Aorta (tissue), 5 donors: ENCODE results near the gene ERC2. TPM values are rescaled to one million over a fixed set of nuclear protein-coding genes. Genes with fewer than 3 reads are reported as not detected.

Experiments
- ATAC-seq: fragments of 200-7000 bp; cut with Tn5 transposase; one replicate; pipeline ENCODE4 v1.9.1; 2022; ENCODE audit warnings: moderate library complexity; ENCODE audit not compliant: low FRiP score
- DNase-seq, 2 donors: peaks; one replicate each; pipeline ENCODE4 v3.0.0-alpha.2; 2020
- H3K27ac ChIP-seq, 2 donors: one replicate each; pipeline ENCODE4 v1.5.1; 2013; ENCODE audit warnings: low read length in 2 of 2, mild to moderate bottlenecking in 2 of 2, moderate library complexity in 2 of 2, control low read depth in 1 of 2, inconsistent platforms in 1 of 2, low read depth in 1 of 2
- H3K27me3 ChIP-seq, 2 donors: one replicate each; pipeline ENCODE4 v1.6.1; 2013; ENCODE audit warnings: control low read depth in 1 of 2, low read length in 1 of 2, mild to moderate bottlenecking in 1 of 2, moderate library complexity in 1 of 2; ENCODE audit not compliant: insufficient read depth in 2 of 2, control insufficient read depth in 1 of 2
- H3K36me3 ChIP-seq, 2 donors: one replicate each; pipeline ENCODE4 v1.6.1; 2013; ENCODE audit warnings: control low read depth in 1 of 2, low read length in 1 of 2, mild to moderate bottlenecking in 1 of 2; ENCODE audit not compliant: insufficient read depth in 2 of 2, control insufficient read depth in 1 of 2
- H3K4me1 ChIP-seq, 2 donors: one replicate each; pipeline ENCODE4 v1.6.1; 2013; ENCODE audit warnings: low read length in 2 of 2, control low read depth in 1 of 2, mild to moderate bottlenecking in 1 of 2, moderate library complexity in 1 of 2; ENCODE audit not compliant: insufficient read depth in 2 of 2, control insufficient read depth in 1 of 2
- H3K4me3 ChIP-seq, 2 donors: one replicate each; pipeline ENCODE4 v1.5.1; 2013; ENCODE audit warnings: low read length in 2 of 2, control low read depth in 1 of 2, mild to moderate bottlenecking in 1 of 2
- H3K9me3 ChIP-seq: one replicate; pipeline ENCODE4 v1.6.1; 2013; ENCODE audit warnings: mild to moderate bottlenecking, low read length; ENCODE audit not compliant: control insufficient read depth
- WGBS, 2 donors: extraction: QIAGEN DNeasy Blood & Tissue Kit; methylation state at CpG; one replicate each; pipeline ENCODE4 v1.1.7; 2013; 5-methylcytosine and 5-hydroxymethylcytosine counted together
- intact Hi-C, 2 donors: fragments of 100-400 bp; cut with DNase I; formaldehyde crosslinking; loops; one replicate each; pipeline versions ENCODE4 v1.14.2 to v1.15.0; 2022
- polyA plus RNA-seq, 2 donors: library from polyadenylated mRNA; stranded (reverse); fragments of 200-250 nt; gene quantifications; one replicate each; pipeline ENCODE4 v1.2.3, GENCODE V29; 2013
- total RNA-seq, 2 donors: library from RNA; stranded (reverse); fragmentation: NEBNext Ultra II Directional; extraction: Animal tissue kit (Norgen Biotek cat#: 25700); gene quantifications; one replicate each; pipeline ENCODE4 v1.2.1, GENCODE V29; 2021
- donor health status: healthy with polysubstance abuse.
- donor health status: Bipolar disorder and iron deficiency.
- donor health status: DM: no; HTN: no; CAD: no.
- donor health status: DM: no; HTN: no; CAD: no.
- donor health status: DM: yes; HTN: yes; CAD: no.

ERC2 gene
- total and polyA plus RNA-seq, 4 donors, result 0.27 to 0.55 TPM; not detected in 2

- 94 to 98% methylated on average over 2 of the region's 2 CpGs for WGBS, 2 donors
- H3K27ac ChIP-seq, result no peak overlapping the region
- no peaks in the 10 kb centered on the region for H3K36me3 ChIP-seq
- H3K27me3 ChIP-seq, result peaks cover 0 to 2% of the 10 kb centered on the region in 2 donors
- H3K9me3 ChIP-seq, result peaks cover under 1% of the 10 kb centered on the region
- ATAC-seq (no peak), DNase-seq (no peak)
- no peaks in the 10 kb centered on the region for H3K4me1 ChIP-seq
- no peak overlapping the region for H3K4me3 ChIP-seq
- intact Hi-C loops, result no loop called here
Observed at GRCh38 chr3:55660642-55661041, 807.6 kb downstream of the ERC2 start.

DNA sequence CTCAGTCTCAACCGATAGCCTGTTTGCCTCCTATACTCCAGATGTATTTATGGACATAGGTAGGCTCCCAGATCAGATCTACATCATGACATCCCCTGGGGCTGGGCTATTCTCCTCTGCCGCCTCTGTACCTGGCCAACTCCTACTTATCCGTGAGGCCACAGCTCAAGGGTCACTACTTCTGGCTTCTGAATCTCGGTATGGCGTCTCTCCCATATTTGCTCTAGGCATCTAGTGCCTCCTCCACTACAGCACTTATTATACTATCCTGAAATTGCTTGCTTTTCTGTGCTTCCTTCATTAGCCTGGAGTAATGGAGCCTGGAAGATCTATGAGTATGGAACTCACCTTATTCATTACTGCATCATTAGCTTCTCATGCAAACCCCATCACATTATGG, 808.6 kb downstream of the ERC2 start:
- intact Hi-C loops, result no loop called here
- H3K4me3 ChIP-seq, result no peak overlapping the region
- H3K27me3 ChIP-seq, result peaks cover 0 to 2% of the 10 kb centered on the region in 2 donors
- ATAC-seq, result no peak
- no peaks in the 10 kb centered on the region for H3K4me1 ChIP-seq
- 83 to 89% methylated on average over 5 of the region's 5 CpGs for WGBS, 2 donors
- no peaks in the 10 kb centered on the region for H3K36me3 ChIP-seq
- no peaks in the 10 kb centered on the region for H3K9me3 ChIP-seq
- DNase-seq, result no peak
- H3K27ac ChIP-seq, result no peak overlapping the region

GRCh38 chr3:55658690-55659562, 809.3 kb downstream of the ERC2 start:
- Histone ChIP-seq H3K4me3 (no peak overlapping the region), H3K36me3 (no peaks in the 10 kb centered on the region), H3K9me3 (no peaks in the 10 kb centered on the region), H3K27ac (no peak overlapping the region), H3K4me1 (no peaks in the 10 kb centered on the region), H3K27me3 (no peaks in the 10 kb centered on the region)
- intact Hi-C loops, result no loop called here
- ATAC-seq (no peak), DNase-seq (no peak)
- 37 to 40% methylated on average over 8 of the region's 8 CpGs for WGBS, 2 donors

DNA sequence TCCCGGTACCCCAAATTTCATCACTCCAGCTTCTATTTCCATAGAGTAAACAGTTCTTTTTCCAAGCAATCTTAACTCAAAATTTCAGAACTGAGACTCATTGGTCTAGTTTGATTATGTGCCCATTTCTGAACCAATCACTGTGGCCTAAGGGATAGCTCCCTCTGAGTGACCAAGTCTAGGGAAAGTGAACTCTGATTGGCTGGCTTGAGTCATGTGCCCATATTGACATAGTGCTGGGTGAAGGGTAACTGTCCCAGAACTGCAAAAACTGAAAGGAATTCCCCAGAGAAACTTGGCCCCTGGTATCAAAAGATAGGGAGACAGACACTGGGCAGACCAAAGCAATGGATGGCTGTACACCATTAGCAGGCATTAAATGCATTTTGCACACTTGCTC, 810.0 kb downstream of the ERC2 start:
- DNase-seq, result no peak
- Histone ChIP-seq H3K27me3 (no peaks in the 10 kb centered on the region), H3K4me1 (no peaks in the 10 kb centered on the region), H3K4me3 (no peak overlapping the region), H3K27ac (no peak overlapping the region), H3K36me3 (no peaks in the 10 kb centered on the region), H3K9me3 (no peaks in the 10 kb centered on the region)
- intact Hi-C loops, result no loop called here
- ATAC-seq, result no peak
- 95 to 97% methylated on average over 1 of the region's 1 CpG for WGBS, 2 donors

GRCh38 chr3:55655544-55655943, 812.7 kb downstream of the ERC2 start:
- Histone ChIP-seq H3K27ac (no peak overlapping the region), H3K9me3 (no peaks in the 10 kb centered on the region), H3K4me1 (no peaks in the 10 kb centered on the region), H3K4me3 (no peak overlapping the region), H3K36me3 (no peaks in the 10 kb centered on the region), H3K27me3 (no peaks in the 10 kb centered on the region)
- whole genome bisulfite sequencing, 2 donors, result 92 to 97% methylated on average over 1 of the region's 1 CpG
- intact Hi-C loops, result no loop called here
- DNase-seq (no peak), ATAC-seq (no peak)

- 78 to 88% methylated on average over 7 of the region's 7 CpGs for WGBS, 2 donors
Observed at GRCh38 chr3:55654123-55654760, 814.0 kb downstream of the ERC2 start.

GRCh38 chr3:55651011-55651410, 817.3 kb downstream of the ERC2 start:
- 92 to 93% methylated on average over 3 of the region's 3 CpGs for WGBS, 2 donors
- H3K9me3 ChIP-seq, result no peaks in the 10 kb centered on the region

More at GRCh38 chr3:55654123-55654760, 814.0 kb downstream of the ERC2 start:
- H3K27ac ChIP-seq, result no peak overlapping the region
- no peaks in the 10 kb centered on the region for H3K36me3 ChIP-seq
- ATAC-seq, result no peak
- no peak for DNase-seq
- H3K27me3 ChIP-seq, result no peaks in the 10 kb centered on the region
- intact Hi-C loops, result no loop called here
- no peak overlapping the region for H3K4me3 ChIP-seq
- no peaks in the 10 kb centered on the region for H3K9me3 ChIP-seq
- no peaks in the 10 kb centered on the region for H3K4me1 ChIP-seq

GRCh38 chr3:55650011-55650410, 818.3 kb downstream of the ERC2 start:
- no peak for ATAC-seq
- no peaks in the 10 kb centered on the region for H3K9me3 ChIP-seq
- intact Hi-C loops, result no loop called here
- DNase-seq, result no peak
- H3K4me3 ChIP-seq, result no peak overlapping the region
- no peaks in the 10 kb centered on the region for H3K36me3 ChIP-seq
- H3K27ac ChIP-seq, result no peak overlapping the region
- WGBS, 2 donors, result 84 to 85% methylated on average over 4 of the region's 4 CpGs
- no peaks in the 10 kb centered on the region for H3K4me1 ChIP-seq
- H3K27me3 ChIP-seq, result no peaks in the 10 kb centered on the region

More at GRCh38 chr3:55651011-55651410, 817.3 kb downstream of the ERC2 start:
- no peak for ATAC-seq
- Histone ChIP-seq H3K27ac (no peak overlapping the region), H3K36me3 (no peaks in the 10 kb centered on the region), H3K4me3 (no peak overlapping the region), H3K27me3 (no peaks in the 10 kb centered on the region), H3K4me1 (no peaks in the 10 kb centered on the region)
- no peak for DNase-seq
- intact Hi-C loops, result no loop called here

DNA sequence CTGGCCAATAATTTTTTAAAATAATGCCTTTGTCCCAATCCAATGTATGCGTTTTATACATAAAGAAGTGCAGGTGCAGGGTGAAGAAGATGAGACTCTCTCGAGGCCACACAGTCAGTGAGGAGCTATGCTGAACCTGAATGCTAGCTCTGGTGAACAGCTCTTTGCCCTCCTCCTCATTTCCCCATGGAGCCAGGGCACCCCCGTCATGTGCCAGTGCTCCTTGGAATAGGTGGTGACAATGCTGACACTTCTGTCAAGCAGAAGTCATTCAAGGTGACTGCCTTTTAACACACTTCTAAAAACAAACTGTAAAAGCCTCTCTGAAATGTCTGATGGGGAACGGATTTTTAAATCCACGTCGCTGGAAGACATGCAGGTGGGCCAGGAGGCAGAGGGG, 818.7 kb downstream of the ERC2 start:
- WGBS, 2 donors, result 68% methylated on average over 6 of the region's 6 CpGs
- ATAC-seq, result no peak
- intact Hi-C loops, result no loop called here

More for the DNA sequence above, 818.7 kb downstream of the ERC2 start:
- Histone ChIP-seq H3K9me3 (no peaks in the 10 kb centered on the region), H3K36me3 (no peaks in the 10 kb centered on the region), H3K27me3 (no peaks in the 10 kb centered on the region), H3K4me3 (no peak overlapping the region), H3K27ac (no peak overlapping the region), H3K4me1 (no peaks in the 10 kb centered on the region)
- DNase-seq, result no peak
